HL-60/S4 treated with phorbol 12-myristate 13-acetate at 8.2 ng/mL for 4 days and 3 days (cell line): ENCODE results near the gene CCDC12.
"Not testable (repeated sequence)": the region's sequence is repeated elsewhere in the genome, so short reads cannot be mapped to it uniquely, and the experiment has no call there.

ENCODE experiments used
- in situ Hi-C: fragments of 300-500 bp; cut with MboI; formaldehyde crosslinking; loops from 2 replicates; pipeline ENCODE4 v1.15.0; 2022; ENCODE audit warnings: low sequenced_read_pairs

CCDC12 gene

GRCh38 chr3:46926039-46926438, 50.5 kb downstream of the CCDC12 start:
- in situ Hi-C loops, result no loop called here

GRCh38 chr3:46925585-46925934, 51.0 kb downstream of the CCDC12 start:
- in situ Hi-C loops, result no loop called here

- in situ Hi-C loops, result no loop called here
Observed at GRCh38 chr3:46924921-46925584, 51.5 kb downstream of the CCDC12 start.

- in situ Hi-C loops, result no loop called here
Observed at GRCh38 chr3:46923559-46924350, 52.8 kb downstream of the CCDC12 start.

- in situ Hi-C loops, result no loop called here
Observed at GRCh38 chr3:46922871-46923558, 53.5 kb downstream of the CCDC12 start.

- in situ Hi-C loops, result no loop called here
Observed at GRCh38 chr3:46922426-46922825, 54.1 kb downstream of the CCDC12 start.

GRCh38 chr3:46921871-46922271, 54.7 kb downstream of the CCDC12 start:
- in situ Hi-C loops, result no loop called here

GRCh38 chr3:46921041-46921440, 55.5 kb downstream of the CCDC12 start:
- in situ Hi-C loops, result no loop called here

GRCh38 chr3:46918634-46919033, 57.9 kb downstream of the CCDC12 start:
- in situ Hi-C loops, result no loop called here

GRCh38 chr3:46918202-46918601, 58.3 kb downstream of the CCDC12 start:
- in situ Hi-C loops, result no loop called here

- in situ Hi-C loops, result no loop called here
Observed at GRCh38 chr3:46917257-46917656, 59.3 kb downstream of the CCDC12 start.

- in situ Hi-C loops, result no loop called here
Observed at GRCh38 chr3:46916799-46917198, 59.7 kb downstream of the CCDC12 start.

- in situ Hi-C loops, result no loop called here
Observed at GRCh38 chr3:46916278-46916677, 60.3 kb downstream of the CCDC12 start.

- in situ Hi-C loops, result no loop called here
Observed at GRCh38 chr3:46915297-46915822, 61.2 kb downstream of the CCDC12 start.

GRCh38 chr3:46914849-46915248, 61.7 kb downstream of the CCDC12 start:
- in situ Hi-C loops, result no loop called here

GRCh38 chr3:46913644-46914043, 62.9 kb downstream of the CCDC12 start:
- in situ Hi-C loops, result no loop called here

GRCh38 chr3:46912986-46913385, 63.6 kb downstream of the CCDC12 start:
- in situ Hi-C loops, result no loop called here

- in situ Hi-C loops, result not testable (repeated sequence)
Observed at GRCh38 chr3:46910914-46911313, 65.6 kb downstream of the CCDC12 start.

GRCh38 chr3:46910166-46910760, 66.3 kb downstream of the CCDC12 start:
- in situ Hi-C loops, result no loop called here

GRCh38 chr3:46909535-46910161, 66.9 kb downstream of the CCDC12 start:
- in situ Hi-C loops, result no loop called here

GRCh38 chr3:46908986-46909534, 67.5 kb downstream of the CCDC12 start:
- in situ Hi-C loops, result no loop called here
